Sigmoid colon (tissue), 7 donors: ENCODE results near the gene ATP5F1C. TPM values are rescaled to one million over a fixed set of nuclear protein-coding genes. Genes with fewer than 3 reads are reported as not detected.

ENCODE experiments used
- DNase-seq: peaks from one replicate; pipeline ENCODE4 v3.0.0-alpha.2; 2019
- H3K27ac ChIP-seq, 4 donors: fragments of 200-600 bp; sonication (generic); one replicate each; pipeline ENCODE4 v1.5.1; 2016 to 2019; ENCODE audit warnings: mild to moderate bottlenecking in 1 of 4
- H3K27me3 ChIP-seq, 3 donors: fragments of 200-600 bp; sonication (generic); one replicate each; pipeline ENCODE4 v1.5.1; 2019; ENCODE audit warnings: mild to moderate bottlenecking in 1 of 3
- H3K36me3 ChIP-seq, 4 donors: fragments of 200-600 bp; sonication (generic); one replicate each; pipeline ENCODE4 v1.5.1; 2016 to 2019
- H3K4me1 ChIP-seq, 4 donors: fragments of 200-600 bp; sonication (generic); one replicate each; pipeline ENCODE4 v1.5.1; 2017 to 2019
- H3K4me3 ChIP-seq, 4 donors: fragments of 200-600 bp; sonication (generic); one replicate each; pipeline ENCODE4 v1.5.1; 2017 to 2019; ENCODE audit warnings: mild to moderate bottlenecking in 2 of 4, moderate library complexity in 1 of 4
- H3K9me3 ChIP-seq, 4 donors: fragments of 200-600 bp in 3 of 4; sonication (generic) in 3 of 4; one replicate each; pipeline versions ENCODE4 v1.5.1 to v1.6.1; 2013 to 2019
- EP300 ChIP-seq, 4 donors: sonication (generic); formaldehyde crosslinking; IDR thresholded peaks; one replicate each; pipeline ENCODE4 v1.6.1; 2017; ENCODE audit warnings: antibody characterized with exemption in 4 of 4
- POLR2A ChIP-seq, 2 donors: fragments of 450-650 bp; IDR thresholded peaks; one replicate each; pipeline ENCODE4 v1.6.1; 2016; ENCODE audit warnings: antibody characterized with exemption in 2 of 2, mild to moderate bottlenecking in 2 of 2, moderate library complexity in 2 of 2
- POLR2AphosphoS5 ChIP-seq, 4 donors: sonication (generic); formaldehyde crosslinking; IDR thresholded peaks; one replicate each; pipeline ENCODE4 v1.6.1; 2017; ENCODE audit warnings: antibody characterized with exemption in 4 of 4
- WGBS, 2 donors: extraction: QIAGEN DNeasy Blood & Tissue Kit; methylation state at CpG; one replicate each; pipeline ENCODE4 v1.1.7; 2013; 5-methylcytosine and 5-hydroxymethylcytosine counted together
- intact Hi-C: fragments of 100-400 bp; cut with DNase I; formaldehyde crosslinking; loops from one replicate; pipeline ENCODE4 v1.15.1; 2023
- polyA plus RNA-seq, 3 donors: library from polyadenylated mRNA; stranded (reverse); fragments of 200-250 nt; gene quantifications; one replicate each; pipeline ENCODE4 v1.2.3, GENCODE V29; 2013
- total RNA-seq, 4 donors: library from RNA; depleted of rRNA; stranded (reverse); fragments of >200 nt; gene quantifications; one replicate each; pipeline ENCODE4 v1.1.0, GENCODE V29; 2016
- TF ChIP-seq, protein P1 (sequence below), 4 experiments: fragments of 450-650 bp in 3 of 4; fragments of 200-600 bp in 1 of 4; IDR thresholded peaks; one replicate each; pipeline ENCODE4 v1.5.1; 2016 to 2019; ENCODE audit warnings: antibody characterized with exemption in 4 of 4, mild to moderate bottlenecking in 3 of 4, moderate library complexity in 2 of 4
- donor health status: healthy with polysubstance abuse.
- donor health status: Bipolar disorder and iron deficiency.
- donor health status: healthy.

Gene ATP5F1C
- total and polyA plus RNA-seq, 7 donors, result 335 to 993 (median 363) TPM

- intact Hi-C loops, result no loop called here
- H3K4me1 ChIP-seq, result peaks cover 0 to 56% (median 38%) of the 10 kb centered on the region in 4 donors
- no peak overlapping the region for H3K27ac ChIP-seq
- DNase-seq, result no peak
- no peaks in the 10 kb centered on the region for H3K27me3 ChIP-seq
- WGBS, 2 donors, result 85 to 89% methylated on average over 4 of the region's 4 CpGs
- H3K4me3 ChIP-seq, result no peak overlapping the region
- TF ChIP-seq, protein P1, sequence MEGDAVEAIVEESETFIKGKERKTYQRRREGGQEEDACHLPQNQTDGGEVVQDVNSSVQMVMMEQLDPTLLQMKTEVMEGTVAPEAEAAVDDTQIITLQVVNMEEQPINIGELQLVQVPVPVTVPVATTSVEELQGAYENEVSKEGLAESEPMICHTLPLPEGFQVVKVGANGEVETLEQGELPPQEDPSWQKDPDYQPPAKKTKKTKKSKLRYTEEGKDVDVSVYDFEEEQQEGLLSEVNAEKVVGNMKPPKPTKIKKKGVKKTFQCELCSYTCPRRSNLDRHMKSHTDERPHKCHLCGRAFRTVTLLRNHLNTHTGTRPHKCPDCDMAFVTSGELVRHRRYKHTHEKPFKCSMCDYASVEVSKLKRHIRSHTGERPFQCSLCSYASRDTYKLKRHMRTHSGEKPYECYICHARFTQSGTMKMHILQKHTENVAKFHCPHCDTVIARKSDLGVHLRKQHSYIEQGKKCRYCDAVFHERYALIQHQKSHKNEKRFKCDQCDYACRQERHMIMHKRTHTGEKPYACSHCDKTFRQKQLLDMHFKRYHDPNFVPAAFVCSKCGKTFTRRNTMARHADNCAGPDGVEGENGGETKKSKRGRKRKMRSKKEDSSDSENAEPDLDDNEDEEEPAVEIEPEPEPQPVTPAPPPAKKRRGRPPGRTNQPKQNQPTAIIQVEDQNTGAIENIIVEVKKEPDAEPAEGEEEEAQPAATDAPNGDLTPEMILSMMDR (IDR thresholded peaks at IDR 0.05), result no peak
- TF ChIP-seq EP300 (IDR thresholded peaks at IDR 0.05), result no peak
- TF ChIP-seq POLR2A (IDR thresholded peaks at IDR 0.05), result no peak
- no peak for TF ChIP-seq POLR2AphosphoS5 (IDR thresholded peaks at IDR 0.05)
- no peaks in the 10 kb centered on the region for H3K9me3 ChIP-seq
- peaks cover 10 to 28% (median 22%) of the 10 kb centered on the region in 4 donors for H3K36me3 ChIP-seq
These were observed 6.5 kb downstream of the ATP5F1C start for GRCh38 chr10:7794251-7795026.

GRCh38 chr10:7795605-7796004 is 7.6 kb downstream of the ATP5F1C start:
- WGBS, 2 donors, result 32 to 72% methylated on average over 4 of the region's 4 CpGs
- H3K4me3 ChIP-seq, result no peak overlapping the region
- DNase-seq, result no peak
- peaks cover 12 to 39% (median 28%) of the 10 kb centered on the region in 4 donors for H3K36me3 ChIP-seq
- no peak for TF ChIP-seq POLR2A (IDR thresholded peaks at IDR 0.05)
- TF ChIP-seq, protein P1 (IDR thresholded peaks at IDR 0.05), result no peak
- no peak for TF ChIP-seq EP300 (IDR thresholded peaks at IDR 0.05)
- TF ChIP-seq POLR2AphosphoS5 (IDR thresholded peaks at IDR 0.05), result no peak
- no peaks in the 10 kb centered on the region for H3K27me3 ChIP-seq
- intact Hi-C loops, result no loop called here
- peaks cover 0 to 44% (median 28%) of the 10 kb centered on the region in 4 donors for H3K4me1 ChIP-seq
- no peaks in the 10 kb centered on the region for H3K9me3 ChIP-seq
- no peak overlapping the region for H3K27ac ChIP-seq

DNA sequence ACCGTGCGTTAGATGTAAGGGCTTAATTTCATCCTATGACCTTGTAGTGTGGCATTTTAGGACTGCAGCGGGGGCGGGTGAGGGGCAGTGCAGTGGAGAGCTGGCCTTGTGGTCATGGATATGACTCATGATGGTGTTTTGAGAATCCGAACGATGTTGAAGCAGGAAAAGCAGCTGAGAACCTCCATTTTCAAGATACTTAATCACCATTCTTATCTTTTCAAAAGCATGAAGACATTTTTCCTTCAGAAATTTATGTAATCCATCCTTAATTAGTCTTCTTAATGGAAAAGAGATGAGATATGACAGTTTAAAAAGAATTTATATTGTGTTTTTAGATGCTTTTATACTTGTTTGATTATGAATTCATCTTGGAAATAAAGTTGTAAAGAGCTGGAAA is 9.6 kb downstream of the ATP5F1C start:
- intact Hi-C loops, result no loop called here
- Histone ChIP-seq H3K27me3 (no peaks in the 10 kb centered on the region), H3K9me3 (no peaks in the 10 kb centered on the region), H3K27ac (no peak overlapping the region), H3K4me1 (peaks cover 0 to 30% (median 20%) of the 10 kb centered on the region in 4 donors), H3K36me3 (peaks cover 12 to 59% (median 46%) of the 10 kb centered on the region in 4 donors), H3K4me3 (no peak overlapping the region)
- TF ChIP-seq POLR2AphosphoS5 (IDR thresholded peaks at IDR 0.05), result no peak
- no peak for TF ChIP-seq POLR2A (IDR thresholded peaks at IDR 0.05)
- TF ChIP-seq, protein P1 (IDR thresholded peaks at IDR 0.05), result no peak
- no peak for TF ChIP-seq EP300 (IDR thresholded peaks at IDR 0.05)
- 78 to 82% methylated on average over 6 of the region's 6 CpGs for WGBS, 2 donors
- no peak for DNase-seq

DNA sequence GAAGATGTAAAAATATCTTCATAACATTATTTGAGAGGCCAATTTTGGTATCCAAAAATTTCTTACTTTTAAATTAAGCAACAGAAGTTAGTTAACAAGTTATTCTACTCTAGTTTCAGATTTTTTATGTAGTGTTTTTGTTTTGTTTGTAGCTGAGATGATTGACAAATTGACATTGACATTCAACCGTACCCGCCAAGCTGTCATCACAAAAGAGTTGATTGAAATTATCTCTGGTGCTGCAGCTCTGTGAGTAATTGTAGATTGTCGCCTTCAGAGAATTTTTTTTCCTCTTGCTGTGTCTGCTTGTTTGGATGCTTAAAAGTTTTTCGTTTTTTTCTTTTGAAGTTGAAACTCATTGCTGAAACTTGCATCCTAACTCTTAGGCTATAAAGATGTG is 14.6 kb downstream of the ATP5F1C start:
- 92 to 94% methylated on average over 4 of the region's 4 CpGs for WGBS, 2 donors
- no peaks in the 10 kb centered on the region for H3K9me3 ChIP-seq
- no peaks in the 10 kb centered on the region for H3K27me3 ChIP-seq
- TF ChIP-seq POLR2AphosphoS5 (IDR thresholded peaks at IDR 0.05) (no peak), EP300 (IDR thresholded peaks at IDR 0.05) (no peak), POLR2A (IDR thresholded peaks at IDR 0.05) (no peak)
- TF ChIP-seq, protein P1 (IDR thresholded peaks at IDR 0.05), result no peak
- peaks cover 23 to 89% (median 64%) of the 10 kb centered on the region in 4 donors for H3K36me3 ChIP-seq
- H3K4me3 ChIP-seq, result no peak overlapping the region
- intact Hi-C loops, result no loop called here
- peaks cover 0 to 10% (median 0%) of the 10 kb centered on the region in 4 donors for H3K4me1 ChIP-seq
- DNase-seq, result no peak
- no peak overlapping the region for H3K27ac ChIP-seq
